Left lobe of liver (tissue), 2 donors: ENCODE results near the gene UBE2F. TPM values are rescaled to one million over a fixed set of nuclear protein-coding genes. Genes with fewer than 3 reads are reported as not detected.
A peak's percentile ranks its signal among the peaks of the same experiment; 100 is the strongest.
"Not testable (repeated sequence)": the region's sequence is repeated elsewhere in the genome, so short reads cannot be mapped to it uniquely, and the experiment has no call there.

Experiments used
- ATAC-seq: fragments of 200-7000 bp; cut with Tn5 transposase; one replicate; pipeline ENCODE4 v1.9.1; 2020; ENCODE audit warnings: mild to moderate bottlenecking, moderate library complexity
- DNase-seq: peaks from one replicate; pipeline ENCODE4 v3.0.0-alpha.2; 2020; ENCODE audit warnings: low spot score
- total RNA-seq: library from RNA; stranded (reverse); gene quantifications from one replicate; pipeline ENCODE4 v1.2.1, GENCODE V29; 2021
- donor health status: DM: no; HTN: no; CAD: no; lungs with moderate emphysema.
- donor health status: DM: no; HTN: yes; CAD: no.

Gene UBE2F
- total RNA-seq, 1 donor from 2014 or later: 29.3 TPM

- no peak for DNase-seq
- ATAC-seq: no peak
Measured at GRCh38 chr2:237943395-237944094, 23.3 kb upstream of the UBE2F start.

GRCh38 chr2:237944302-237944701, 22.5 kb upstream of the UBE2F start:
- no peak for DNase-seq
- ATAC-seq: no peak

- DNase-seq (no peak), ATAC-seq (no peak)
Measured at GRCh38 chr2:237946423-237946822, 20.4 kb upstream of the UBE2F start.

- DNase-seq, ATAC-seq: not testable (repeated sequence)
Measured at GRCh38 chr2:237951354-237951753, 15.5 kb upstream of the UBE2F start.

- no peak for ATAC-seq
- no peak for DNase-seq
Measured at GRCh38 chr2:237951878-237952277, 14.9 kb upstream of the UBE2F start.

GRCh38 chr2:237952851-237953250, 14.0 kb upstream of the UBE2F start:
- no peak for DNase-seq
- ATAC-seq: no peak

GRCh38 chr2:237955640-237956401, 11.0 kb upstream of the UBE2F start:
- no peak for ATAC-seq
- DNase-seq: no peak

GRCh38 chr2:237956402-237956736, 10.4 kb upstream of the UBE2F start:
- ATAC-seq: no peak

GRCh38 chr2:237961637-237962036, 5.2 kb upstream of the UBE2F start:
- DNase-seq (no peak), ATAC-seq (no peak)

More at GRCh38 chr2:237956402-237956736, 10.4 kb upstream of the UBE2F start:
- no peak for DNase-seq

GRCh38 chr2:237962432-237963084, 4.3 kb upstream of the UBE2F start:
- DNase-seq (no peak), ATAC-seq (no peak)

- not testable (repeated sequence) for DNase-seq, ATAC-seq
Measured at GRCh38 chr2:237963490-237963991, 3.3 kb upstream of the UBE2F start.

GRCh38 chr2:237964194-237964577, 2.6 kb upstream of the UBE2F start:
- ATAC-seq: no peak
- no peak for DNase-seq

GRCh38 chr2:237964578-237965404, 2.0 kb upstream of the UBE2F start:
- DNase-seq (no peak), ATAC-seq (no peak)

GRCh38 chr2:237965844-237966243, 970 bp upstream of the UBE2F start:
- not testable (repeated sequence) for DNase-seq, ATAC-seq

GRCh38 chr2:237966250-237966564, 607 bp upstream of the UBE2F start:
- ATAC-seq: peak; percentile 70
- no peak for DNase-seq

GRCh38 chr2:237967463-237967951, 693 bp downstream of the UBE2F start:
- peak; percentile 9 for ATAC-seq
- DNase-seq: peak; percentile 64

GRCh38 chr2:237968048-237968862, 1.4 kb downstream of the UBE2F start:
- peak; percentile 33 for ATAC-seq
- DNase-seq: no peak

- DNase-seq (no peak), ATAC-seq (no peak)
Measured at GRCh38 chr2:237971661-237972060, 4.8 kb downstream of the UBE2F start.

- no peak for DNase-seq
- ATAC-seq: no peak
Measured at GRCh38 chr2:237972211-237972610, 5.4 kb downstream of the UBE2F start.

GRCh38 chr2:237972936-237973335, 6.1 kb downstream of the UBE2F start:
- DNase-seq: no peak

More at GRCh38 chr2:237972936-237973335, 6.1 kb downstream of the UBE2F start:
- ATAC-seq: no peak
